Testis (tissue), 3 donors: ENCODE results near the gene PPARGC1A. TPM values are rescaled to one million over a fixed set of nuclear protein-coding genes. Genes with fewer than 3 reads are reported as not detected.

Experiments used
- DNase-seq: peaks from one replicate; pipeline ENCODE4 v3.0.0-alpha.2; 2019
- H3K27ac ChIP-seq, 2 donors: fragments of 200-600 bp; sonication (generic); one replicate each; pipeline ENCODE4 v1.5.1; 2019
- H3K27me3 ChIP-seq: fragments of 200-600 bp; sonication (generic); one replicate; pipeline ENCODE4 v1.5.1; 2019
- H3K36me3 ChIP-seq: fragments of 200-600 bp; sonication (generic); one replicate; pipeline ENCODE4 v1.5.1; 2017; ENCODE audit warnings: low read depth; ENCODE audit errors: missing control alignments
- H3K4me1 ChIP-seq: fragments of 200-600 bp; sonication (generic); one replicate; pipeline ENCODE4 v1.5.1; 2019
- H3K4me3 ChIP-seq, 2 donors: fragments of 200-600 bp; sonication (generic); one replicate each; pipeline ENCODE4 v1.5.1; 2017 to 2019
- H3K9me3 ChIP-seq: fragments of 200-600 bp; sonication (generic); one replicate; pipeline ENCODE4 v1.5.1; 2017
- CTCF ChIP-seq, 3 experiments: fragments of 450-650 bp in 2 of 3; fragments of 200-600 bp in 1 of 3; sonication (generic) in 1 of 3; IDR thresholded peaks; one replicate each; pipeline ENCODE4 v1.5.1; 2016 to 2019; ENCODE audit warnings: antibody characterized with exemption in 3 of 3, mild to moderate bottlenecking in 2 of 3, moderate library complexity in 1 of 3
- POLR2A ChIP-seq: fragments of 450-650 bp; IDR thresholded peaks from one replicate; pipeline ENCODE4 v1.6.1; 2017; ENCODE audit warnings: antibody characterized with exemption, mild to moderate bottlenecking, moderate library complexity
- WGBS, 2 donors: methylation state at CpG; one replicate each; pipeline ENCODE4 v1.1.5; 2018; 5-methylcytosine and 5-hydroxymethylcytosine counted together
- intact Hi-C: fragments of 100-400 bp; cut with DNase I; formaldehyde crosslinking; loops from one replicate; pipeline ENCODE4 v1.15.1; 2023; ENCODE audit warnings: low total_unique reads
- polyA plus RNA-seq: library from polyadenylated mRNA; stranded (reverse); fragments of 350-450 nt; fragmentation: Illumina TruSeq; extraction: RNeasy Lipid Tissue Mini Kit (QIAGEN cat#74804); gene quantifications from one replicate; pipeline ENCODE4 v1.2.3, GENCODE V29; 2014; ENCODE audit warnings: low read depth, low replicate concordance; ENCODE audit not compliant: insufficient read depth
- total RNA-seq, 2 donors: library from RNA; depleted of rRNA; stranded (reverse); fragments of >200 nt; gene quantifications; one replicate each; pipeline ENCODE4 v1.2.3, GENCODE V29; 2016

Gene PPARGC1A
- total and polyA plus RNA-seq, 3 donors from 2014 or later, result 15.4 to 33.4 (median 33.0) TPM

DNA sequence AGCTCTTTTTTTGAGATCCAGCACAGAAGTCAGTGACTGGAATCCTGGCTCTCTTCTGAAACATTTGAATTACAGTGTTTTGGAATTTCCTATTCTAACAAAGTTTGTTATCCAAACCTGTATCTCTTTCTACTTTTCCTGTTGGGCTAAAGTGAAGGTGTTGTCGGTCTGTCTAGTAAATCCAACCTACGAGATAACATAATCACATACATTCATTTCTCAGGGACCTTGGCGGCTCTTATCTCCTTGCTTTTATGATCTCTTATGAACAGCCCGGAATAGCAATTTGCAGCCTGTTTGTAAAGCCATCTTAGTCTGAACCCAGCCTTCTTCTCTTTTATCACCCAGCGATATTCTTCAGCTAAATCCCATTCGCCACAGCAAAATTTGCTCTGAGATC is 14.5 kb downstream of the PPARGC1A start:
- H3K9me3 ChIP-seq, result no peaks in the 10 kb centered on the region
- H3K27me3 ChIP-seq, result no peaks in the 10 kb centered on the region
- H3K36me3 ChIP-seq, result no peaks in the 10 kb centered on the region
- no peak for DNase-seq
- peaks cover 32% of the 10 kb centered on the region for H3K4me1 ChIP-seq
- H3K27ac ChIP-seq, result no peak overlapping the region
- 47 to 50% methylated on average over 6 of the region's 6 CpGs for WGBS, 2 donors
- no peak overlapping the region for H3K4me3 ChIP-seq
- no peak for TF ChIP-seq POLR2A
- TF ChIP-seq CTCF (IDR thresholded peaks at IDR 0.05), result no peak
- intact Hi-C loops, result no loop called here

- 87 to 92% methylated on average over 2 of the region's 2 CpGs for WGBS, 2 donors
- intact Hi-C loops, result no loop called here
- H3K27ac ChIP-seq, result peak overlapping the region in 1 of 2 donors; percentile 0
- H3K36me3 ChIP-seq, result no peaks in the 10 kb centered on the region
- TF ChIP-seq CTCF (IDR thresholded peaks at IDR 0.05) (no peak), POLR2A (no peak)
- DNase-seq, result no peak
- peaks cover 35% of the 10 kb centered on the region for H3K4me1 ChIP-seq
- H3K4me3 ChIP-seq, result no peak overlapping the region
- H3K27me3 ChIP-seq, result no peaks in the 10 kb centered on the region
- H3K9me3 ChIP-seq, result no peaks in the 10 kb centered on the region
Measured at GRCh38 chr4:23874536-23874901, 15.3 kb downstream of the PPARGC1A start.

- H3K4me1 ChIP-seq, result peaks cover 36% of the 10 kb centered on the region
- TF ChIP-seq POLR2A, result no peak
- TF ChIP-seq CTCF (IDR thresholded peaks at IDR 0.05), result no peak
- H3K27ac ChIP-seq, result no peak overlapping the region
Measured at GRCh38 chr4:23873717-23874535, 15.9 kb downstream of the PPARGC1A start.

GRCh38 chr4:23871426-23871825 is 18.4 kb downstream of the PPARGC1A start:
- Histone ChIP-seq H3K36me3 (no peaks in the 10 kb centered on the region), H3K4me1 (peaks cover 30% of the 10 kb centered on the region), H3K4me3 (no peak overlapping the region), H3K9me3 (no peaks in the 10 kb centered on the region), H3K27ac (peak overlapping the region; percentile 12 to 39), H3K27me3 (no peaks in the 10 kb centered on the region)
- DNase-seq, result no peak
- 53 to 64% methylated on average over 2 of the region's 2 CpGs for WGBS, 2 donors
- intact Hi-C loops, result no loop called here
- TF ChIP-seq CTCF (IDR thresholded peaks at IDR 0.05) (no peak), POLR2A (no peak)

More at GRCh38 chr4:23873717-23874535, 15.9 kb downstream of the PPARGC1A start:
- Histone ChIP-seq H3K36me3 (no peaks in the 10 kb centered on the region), H3K27me3 (no peaks in the 10 kb centered on the region), H3K4me3 (no peak overlapping the region), H3K9me3 (no peaks in the 10 kb centered on the region)
- no peak for DNase-seq
- intact Hi-C loops, result no loop called here
- 62 to 63% methylated on average over 7 of the region's 7 CpGs for WGBS, 2 donors
